GM12892 (cell line): Measurements from ENCODE around the gene NR2C1.

Source experiments
- POLR2A ChIP-seq: IDR thresholded peaks from 2 replicates; pipeline ENCODE4 v1.6.1; 2011; ENCODE audit warnings: low read depth, low read length, control low read depth
- POLR2AphosphoS5 ChIP-seq: IDR thresholded peaks from 2 replicates; pipeline ENCODE4 v1.6.1; 2011; ENCODE audit warnings: low read depth, low read length, control low read depth

GRCh38 chr12:94988471-94988870, 84.9 kb downstream of the NR2C1 start:
- TF ChIP-seq POLR2A (no peak), POLR2AphosphoS5 (no peak)
